KOPT-K1 (cell line): Measurements from ENCODE around the gene CDKN2D.
"Not testable (repeated sequence)": the region's sequence is repeated elsewhere in the genome, so short reads cannot be mapped to it uniquely, and the experiment has no call there.

Experiments used
- H3K27ac ChIP-seq: fragments of 200-600 bp; sonication (generic); 2 replicates; pipeline ENCODE4 v1.5.1; 2016; ENCODE audit warnings: antibody characterized with exemption, mild to moderate bottlenecking, low read depth, low read length; ENCODE audit not compliant: poor library complexity, severe bottlenecking
- H3K36me3 ChIP-seq: fragments of 200-600 bp; sonication (generic); 2 replicates; pipeline ENCODE4 v1.5.1; 2017; ENCODE audit warnings: antibody characterized with exemption, mild to moderate bottlenecking, low read length, moderate library complexity; ENCODE audit not compliant: insufficient read depth
- H3K9me3 ChIP-seq: fragments of 200-600 bp; sonication (generic); 2 replicates; pipeline ENCODE4 v1.5.1; 2017; ENCODE audit warnings: antibody characterized with exemption, low read length, mild to moderate bottlenecking; ENCODE audit not compliant: insufficient read depth, poor library complexity, severe bottlenecking

The CDKN2D gene

DNA sequence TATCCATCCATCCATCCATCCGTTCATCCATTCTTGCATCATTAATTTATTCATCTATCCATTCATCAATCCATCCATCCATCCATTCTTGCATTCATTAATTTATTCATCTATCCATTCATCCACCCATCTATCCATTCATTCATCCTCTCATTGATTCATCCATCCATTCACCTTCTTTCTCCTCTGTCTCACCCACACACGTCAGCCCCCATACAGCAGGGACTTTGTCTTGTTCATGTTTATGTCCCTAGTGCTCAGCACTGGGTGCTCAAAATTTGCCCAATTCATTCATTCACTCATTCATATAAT lies 19.0 kb upstream of the CDKN2D start:
- no peaks in the 10 kb centered on the region for H3K36me3 ChIP-seq
- no peaks in the 10 kb centered on the region for H3K9me3 ChIP-seq
- no peak overlapping the region for H3K27ac ChIP-seq

DNA sequence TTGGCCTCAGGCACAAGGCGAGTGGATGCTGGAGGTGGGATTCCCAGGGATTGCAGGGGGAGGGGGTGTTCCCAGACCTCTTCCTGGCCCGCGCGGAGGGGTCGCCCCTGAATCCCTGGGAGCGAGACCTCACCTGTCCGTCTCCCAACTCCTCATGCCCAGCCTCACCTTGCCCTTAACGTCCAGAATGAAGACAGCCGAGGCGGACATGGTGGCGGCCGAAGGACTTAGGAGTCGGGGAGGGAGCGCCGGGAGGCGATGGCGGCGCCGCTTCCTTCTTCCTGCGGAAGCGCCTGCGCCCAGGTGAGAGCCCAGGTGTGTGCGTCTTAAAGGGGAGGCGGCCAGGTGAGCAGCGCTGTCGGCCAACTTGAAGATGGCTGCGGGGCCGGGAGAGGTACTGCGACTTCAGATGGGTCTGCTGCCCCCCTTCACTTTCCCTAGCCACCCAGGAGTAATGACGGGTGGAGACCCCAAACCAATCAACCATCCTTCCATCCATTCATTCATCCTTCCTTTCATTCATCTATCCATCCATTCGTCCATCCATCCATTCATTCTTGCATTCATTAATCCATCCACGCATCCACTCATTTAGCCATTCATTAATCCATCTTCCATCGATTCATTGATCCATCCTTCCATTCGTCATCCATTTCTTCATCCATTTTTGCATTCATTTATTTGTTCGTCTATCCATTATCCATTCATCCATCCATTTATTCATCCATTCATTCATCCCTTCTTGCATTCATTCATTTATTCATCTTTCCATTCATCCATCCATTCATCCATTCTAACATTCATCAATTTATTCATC lies 18.5 kb upstream of the CDKN2D start, which contains the start of gene AP1M2:
TSS of gene AP1M2 (minus strand) at position 291 of the 817 bp plus-strand sequence. CDS start at position 210, 81 bp downstream.
- Histone ChIP-seq H3K27ac (no peak within 1 kb of the TSS), H3K36me3 (no peaks in the 10 kb centered on the region), H3K9me3 (no peaks in the 10 kb centered on the region)

DNA sequence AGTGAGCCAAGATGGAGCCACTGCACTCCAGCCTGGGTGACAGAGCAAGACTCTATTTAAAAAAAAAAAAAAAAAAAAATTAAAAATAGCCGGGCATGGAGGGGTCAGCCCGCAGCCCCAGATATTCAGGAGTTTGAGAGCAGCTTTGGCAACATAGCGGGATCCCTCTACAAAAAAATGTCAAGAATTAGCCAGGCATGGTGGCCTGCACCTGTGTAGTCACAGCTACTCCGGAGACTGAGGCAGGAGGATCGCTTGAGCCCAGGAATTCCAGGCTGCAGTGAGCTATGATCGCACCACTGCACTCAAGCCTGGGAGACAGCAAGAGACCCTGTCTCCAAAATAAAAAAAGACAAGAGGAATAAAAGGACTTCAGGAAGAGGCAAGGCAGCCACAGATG lies 17.6 kb upstream of the CDKN2D start:
- Histone ChIP-seq H3K36me3 (no peaks in the 10 kb centered on the region), H3K9me3 (no peaks in the 10 kb centered on the region), H3K27ac (no peak overlapping the region)

DNA sequence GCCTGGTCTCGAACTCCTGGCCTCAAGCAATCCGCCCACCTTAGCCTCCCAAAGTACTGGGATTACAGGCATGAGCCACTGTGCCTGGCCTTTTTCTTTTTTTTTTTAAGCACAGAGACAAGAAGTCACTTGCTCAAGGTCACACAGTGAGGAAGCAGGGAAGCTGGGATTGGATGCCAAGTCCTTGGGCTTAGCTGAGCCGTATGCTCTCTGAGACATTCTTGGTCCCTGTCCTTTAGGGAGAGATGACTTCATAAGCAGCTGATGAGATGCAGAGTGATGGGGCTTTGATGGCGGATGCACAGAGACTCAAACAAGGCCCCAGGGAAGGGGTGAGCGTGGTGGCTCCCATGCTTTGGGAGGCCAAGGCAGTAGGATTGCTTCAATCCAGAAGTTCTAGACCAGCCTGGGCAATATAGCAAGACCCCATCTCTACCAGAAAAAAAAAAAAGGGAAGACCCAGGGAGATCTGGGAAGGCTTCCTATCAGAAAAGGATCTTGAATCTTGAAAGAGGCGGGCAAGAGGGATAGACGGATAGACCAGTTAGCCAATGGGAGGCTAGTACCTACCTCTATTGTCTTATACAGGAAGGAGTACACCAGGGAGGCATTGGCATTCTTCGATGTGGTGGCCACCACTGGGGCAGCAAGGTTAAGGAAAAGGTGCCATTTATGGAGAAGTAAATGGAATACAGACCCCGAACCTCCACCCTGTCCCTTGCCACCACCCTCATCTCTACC lies 14.4 kb upstream of the CDKN2D start:
- H3K36me3 ChIP-seq, result no peaks in the 10 kb centered on the region
- no peaks in the 10 kb centered on the region for H3K9me3 ChIP-seq
- H3K27ac ChIP-seq, result no peak overlapping the region

DNA sequence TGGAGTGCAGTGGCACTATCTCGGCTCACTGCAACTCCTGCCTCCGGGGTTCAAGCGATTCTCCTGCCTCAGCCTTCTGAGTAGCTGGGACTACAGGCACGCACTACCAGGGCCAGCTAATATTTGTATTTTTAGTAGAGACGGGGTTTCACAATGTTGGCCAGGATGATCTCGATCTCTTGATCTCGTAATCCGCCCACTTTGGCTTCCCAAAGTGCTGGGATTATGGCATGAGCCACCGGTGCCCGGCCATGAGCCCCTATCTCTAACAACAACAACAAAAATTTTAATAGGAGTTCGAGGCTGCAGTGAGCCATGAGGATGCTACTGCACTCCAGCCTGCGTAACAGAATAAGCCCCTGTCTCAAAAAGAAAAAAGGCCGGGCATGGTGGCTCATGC lies 13.3 kb upstream of the CDKN2D start:
- Histone ChIP-seq H3K36me3 (no peaks in the 10 kb centered on the region), H3K27ac (no peak overlapping the region), H3K9me3 (no peaks in the 10 kb centered on the region)

DNA sequence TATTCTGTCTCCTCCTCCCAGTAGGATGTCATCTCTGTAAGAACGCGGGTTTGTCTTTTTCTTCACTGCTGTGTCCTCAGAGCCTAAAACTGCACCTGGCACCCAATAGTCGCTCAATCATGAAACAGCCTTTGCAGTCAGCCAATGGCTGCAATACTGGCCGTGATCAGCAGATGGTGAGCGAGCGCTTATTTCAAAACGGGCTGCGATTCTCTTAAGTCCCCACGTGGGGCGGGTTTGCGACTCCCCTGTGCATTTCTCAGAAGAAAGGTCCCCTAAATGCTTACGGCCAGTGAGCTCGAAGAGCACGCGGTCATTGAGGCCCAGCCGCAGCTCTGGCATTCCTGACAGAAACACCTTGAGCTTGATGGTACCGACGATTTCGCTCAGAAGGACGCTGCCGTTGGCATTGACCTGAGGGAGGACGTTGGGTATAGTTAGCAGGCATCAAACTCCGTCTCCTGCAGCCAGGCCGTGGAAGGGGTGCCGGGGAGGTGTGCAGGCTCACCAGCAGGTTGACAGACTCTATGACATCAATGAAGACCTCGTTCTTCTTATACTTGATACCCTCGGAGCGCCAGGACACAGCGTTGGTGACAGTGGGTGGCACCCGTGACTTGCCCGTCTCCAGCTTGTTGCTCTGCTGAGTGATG lies 12.3 kb upstream of the CDKN2D start:
- H3K27ac ChIP-seq, result no peak overlapping the region
- H3K36me3 ChIP-seq, result no peaks in the 10 kb centered on the region
- no peaks in the 10 kb centered on the region for H3K9me3 ChIP-seq

DNA sequence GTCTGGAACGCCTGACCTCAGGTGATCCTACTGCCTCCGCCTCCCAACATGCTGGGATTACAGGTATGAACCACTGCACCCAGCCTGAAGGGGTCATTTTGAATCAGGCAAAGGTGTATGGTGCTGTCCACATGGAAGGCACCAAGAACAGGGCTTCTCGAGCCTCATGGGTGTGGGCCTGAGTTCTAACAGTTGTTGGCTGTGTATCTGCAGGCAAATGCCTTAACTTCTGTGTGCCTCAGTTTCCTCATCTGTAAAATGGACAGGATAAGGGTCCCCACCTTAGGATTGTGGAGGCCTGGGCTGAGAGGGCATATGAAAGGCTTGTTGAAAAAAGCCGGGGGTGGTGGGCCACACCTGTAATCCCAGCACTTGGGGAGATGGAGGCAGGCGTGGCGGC lies 9.2 kb upstream of the CDKN2D start:
- H3K9me3 ChIP-seq, result no peaks in the 10 kb centered on the region
- H3K36me3 ChIP-seq, result no peaks in the 10 kb centered on the region
- no peak overlapping the region for H3K27ac ChIP-seq

DNA sequence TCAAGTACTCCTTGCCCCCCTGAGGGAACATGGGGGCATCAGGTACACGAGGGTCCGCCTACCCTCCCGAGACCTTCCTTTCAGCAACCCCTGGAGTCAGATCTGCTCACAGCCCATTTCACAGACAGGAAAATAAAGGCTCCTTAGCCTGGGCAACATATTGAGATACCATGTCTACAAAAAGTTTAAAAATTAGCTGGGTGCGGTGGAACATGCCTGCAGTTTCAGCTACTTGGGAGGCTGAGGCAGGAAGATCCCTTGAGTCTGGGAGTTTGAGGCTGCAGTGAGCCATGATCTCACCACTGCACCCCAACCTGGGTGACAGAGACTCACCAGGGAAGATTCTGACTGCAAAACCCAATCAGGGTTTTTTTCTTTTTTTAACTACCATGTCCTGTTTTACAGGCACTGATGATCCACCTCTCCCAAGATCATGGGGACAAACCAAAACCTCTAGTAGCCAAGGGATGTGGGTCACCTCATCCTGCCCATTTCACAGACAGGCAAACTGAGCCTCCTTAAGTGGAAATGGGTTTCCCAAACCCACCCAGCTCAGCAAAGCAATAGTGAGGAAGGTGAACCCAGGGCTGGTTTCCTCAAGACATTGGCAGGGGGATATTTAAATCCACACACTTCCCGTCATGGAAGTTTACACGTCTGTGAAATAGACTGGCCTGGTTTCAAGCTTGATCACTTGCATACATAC lies 6.4 kb upstream of the CDKN2D start:
- Histone ChIP-seq H3K27ac (no peak overlapping the region), H3K9me3 (no peaks in the 10 kb centered on the region), H3K36me3 (no peaks in the 10 kb centered on the region)

DNA sequence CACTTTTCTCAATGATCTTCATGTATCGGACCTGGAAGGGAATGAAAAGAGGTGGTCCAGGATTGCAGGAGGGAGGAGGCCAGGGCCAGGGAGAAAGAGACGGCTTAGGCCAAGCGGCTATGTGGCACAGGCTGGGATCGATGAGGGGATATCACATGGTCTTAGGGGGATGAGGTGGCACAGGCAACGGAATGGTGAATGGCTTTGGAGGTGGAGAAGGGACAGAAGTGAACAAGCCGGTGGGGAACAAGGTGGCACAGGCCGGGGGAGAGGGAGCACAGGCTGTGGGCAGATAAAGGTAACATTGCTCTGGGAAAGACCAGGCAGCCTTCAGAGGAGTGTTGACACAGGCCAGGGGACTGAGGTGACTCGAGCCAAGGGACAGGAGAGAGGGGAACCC lies 5.7 kb upstream of the CDKN2D start:
- Histone ChIP-seq H3K9me3 (no peaks in the 10 kb centered on the region), H3K36me3 (no peaks in the 10 kb centered on the region), H3K27ac (no peak overlapping the region)

DNA sequence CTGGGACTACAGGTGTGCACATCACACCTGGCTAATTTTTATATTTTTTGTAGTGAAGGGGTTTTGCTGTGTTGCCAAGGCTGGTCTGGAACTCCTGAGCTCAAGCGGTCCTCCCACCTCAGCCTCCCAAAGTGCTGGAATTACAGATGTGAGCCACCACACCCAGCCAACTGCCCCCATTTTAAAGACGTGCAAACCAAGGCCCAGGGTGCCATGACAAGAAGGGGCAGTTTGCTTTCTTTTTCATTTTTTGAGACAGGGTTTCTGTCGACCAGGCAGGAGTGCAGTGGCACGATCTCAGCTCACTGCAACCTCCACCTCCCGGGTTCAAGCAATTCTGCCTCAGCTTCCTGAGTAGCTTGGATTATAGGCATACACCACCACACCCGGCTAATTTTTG lies 5.0 kb upstream of the CDKN2D start:
- not testable (repeated sequence) for H3K27ac ChIP-seq, H3K36me3 ChIP-seq, H3K9me3 ChIP-seq

DNA sequence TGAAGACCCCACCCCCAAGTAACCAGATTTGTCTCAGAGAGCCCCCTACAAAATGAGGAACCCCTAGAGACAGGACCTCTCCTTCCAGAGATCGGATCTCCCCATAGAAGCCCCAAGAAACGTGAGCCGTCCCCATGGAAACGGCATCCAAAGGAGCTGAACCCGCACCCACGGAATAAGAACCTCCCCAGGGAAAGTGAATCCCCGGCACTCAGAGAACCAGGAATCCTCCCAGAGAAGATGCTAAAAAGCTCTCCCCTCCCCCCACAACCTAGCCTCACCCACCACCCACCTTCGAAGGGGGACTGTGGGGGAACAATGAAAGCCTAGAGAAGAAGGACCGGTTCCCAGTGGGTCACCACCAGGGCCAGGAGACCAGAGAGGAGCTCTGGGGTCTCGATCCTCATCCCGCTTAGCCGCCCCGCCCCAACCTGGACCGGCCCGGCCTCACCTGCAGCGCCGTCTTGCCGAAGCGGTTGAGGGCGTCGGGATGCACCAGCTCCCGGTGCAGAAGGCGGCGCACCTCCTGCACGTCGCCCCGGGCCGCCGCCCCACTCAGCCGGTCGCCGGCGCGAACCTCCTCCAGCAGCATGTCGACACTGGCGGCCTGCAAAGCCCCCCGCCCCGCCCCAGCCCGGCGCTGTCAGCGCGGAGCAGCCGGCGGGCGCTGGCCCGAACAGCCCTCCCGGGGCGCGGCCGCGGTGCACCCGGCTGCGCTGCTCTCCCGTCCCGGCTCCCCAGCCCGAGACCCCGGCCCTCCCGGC lies 535 bp downstream of the CDKN2D start:
- no peaks in the 10 kb centered on the region for H3K9me3 ChIP-seq
- peaks cover 15% of the 10 kb centered on the region; the same call in 1 of the 2 replicates for H3K36me3 ChIP-seq
- peak overlapping the region; percentile 97 for H3K27ac ChIP-seq

DNA sequence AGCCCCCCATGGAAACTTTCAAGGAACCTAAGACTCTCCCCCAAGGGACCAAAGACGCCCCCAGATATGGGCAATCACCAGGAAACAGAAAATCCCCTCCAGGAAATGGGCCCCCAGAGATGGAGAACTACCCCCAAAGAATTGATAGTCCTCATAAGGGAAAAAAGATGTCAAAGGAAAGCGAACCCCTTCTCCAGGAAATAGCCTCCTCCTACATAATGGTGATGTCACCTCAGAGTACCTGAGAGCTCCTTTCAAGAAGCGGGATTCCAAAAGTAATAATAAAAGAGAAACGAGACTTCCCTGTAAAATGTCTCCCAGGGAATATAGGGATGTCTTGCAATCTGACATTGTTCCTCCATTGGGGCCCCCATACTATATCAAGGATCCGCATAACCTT lies 1.1 kb downstream of the CDKN2D start:
- H3K9me3 ChIP-seq, result no peaks in the 10 kb centered on the region
- peak overlapping the region; percentile 97 for H3K27ac ChIP-seq
- peaks cover 18% of the 10 kb centered on the region for H3K36me3 ChIP-seq

DNA sequence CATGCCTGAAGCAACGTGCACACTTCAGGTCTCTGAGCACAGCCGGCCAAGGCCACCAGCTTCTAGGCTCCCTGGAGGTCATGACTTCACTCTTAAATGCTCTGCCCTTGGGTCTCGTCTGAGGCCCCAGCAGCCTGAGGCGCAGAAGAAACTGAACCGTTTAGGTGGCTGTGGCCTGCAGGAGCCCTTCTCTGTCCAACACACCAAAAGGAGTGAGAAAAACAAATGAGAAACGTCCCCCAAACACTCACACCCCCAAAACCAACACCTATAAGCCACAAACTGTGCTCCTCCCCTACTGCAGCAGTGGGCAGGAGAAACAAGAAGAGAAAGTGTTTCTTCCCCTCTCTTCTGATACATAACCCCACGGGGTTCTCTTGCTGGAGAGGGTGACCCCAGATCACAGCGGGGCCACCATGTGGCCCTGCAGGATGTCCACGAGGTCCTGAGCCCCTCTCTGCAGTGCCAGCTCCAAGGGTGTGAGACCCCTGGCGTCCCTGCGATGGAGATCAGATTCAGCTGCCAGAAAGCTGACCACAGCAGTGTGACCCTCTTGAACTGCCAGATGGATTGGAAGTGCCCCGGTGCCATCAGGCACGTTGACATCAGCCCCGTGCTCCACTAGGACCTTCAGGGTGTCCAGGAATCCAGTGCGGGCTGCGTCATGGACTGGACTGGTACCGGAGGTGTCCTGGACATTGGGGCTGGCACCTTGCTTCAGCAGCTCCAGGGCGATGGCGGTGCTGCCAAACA lies 1.9 kb downstream of the CDKN2D start:
- no peaks in the 10 kb centered on the region for H3K9me3 ChIP-seq
- H3K36me3 ChIP-seq, result peaks cover 26% of the 10 kb centered on the region
- H3K27ac ChIP-seq, result peak overlapping the region; percentile 97

DNA sequence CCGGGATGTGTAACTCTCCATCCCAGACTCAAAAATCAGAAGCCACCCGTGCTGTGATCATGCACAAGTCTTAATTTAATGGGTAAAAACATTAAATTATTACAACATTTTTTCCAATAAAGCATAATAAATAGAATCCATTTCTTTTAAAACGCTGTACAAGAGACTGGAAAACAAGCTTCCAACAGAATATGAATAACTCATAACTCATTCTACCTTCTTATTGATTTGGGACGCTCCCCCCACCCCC lies 2.4 kb downstream of the CDKN2D start:
- no peaks in the 10 kb centered on the region for H3K9me3 ChIP-seq
- peak overlapping the region; percentile 97 for H3K27ac ChIP-seq
- H3K36me3 ChIP-seq, result peaks cover 31% of the 10 kb centered on the region
